ENCODE data around the gene TMEM212. TPM values are rescaled to one million over a fixed set of nuclear protein-coding genes. Genes with fewer than 3 reads are reported as not detected.

Gene TMEM212
- total and polyA plus RNA-seq, 9 of the 15 experiments (the other 6 are each of a cell fraction or from before 2014, with no cell fraction given) = not detected

DNA sequence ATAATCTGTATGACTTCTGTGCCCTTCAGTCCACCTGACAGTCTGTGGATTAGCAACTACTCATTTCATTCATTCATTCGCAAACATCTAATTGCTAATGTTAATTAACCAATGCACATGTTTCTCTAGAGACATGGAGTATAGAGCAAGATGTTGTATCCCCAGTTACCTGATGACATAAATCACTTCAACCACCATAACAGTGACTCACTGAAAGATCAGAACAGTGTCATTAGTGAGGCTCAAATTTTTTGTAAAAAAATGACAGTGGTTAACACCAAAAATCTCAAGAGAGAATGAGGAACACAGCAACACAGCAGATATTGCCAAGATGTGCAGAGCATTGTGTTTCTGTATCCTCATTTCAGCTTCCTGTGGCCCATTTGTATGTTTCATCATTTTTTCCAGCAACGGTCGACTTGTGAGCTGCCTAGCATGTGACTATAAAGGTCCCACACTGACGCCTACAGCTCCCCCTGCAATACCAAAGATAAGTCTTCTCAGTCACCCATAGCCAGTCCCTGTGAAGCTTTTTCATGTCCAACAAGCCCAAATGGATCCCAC, 29.2 kb upstream of the TMEM212 start (continued):
- TF ChIP-seq, protein P1, sequence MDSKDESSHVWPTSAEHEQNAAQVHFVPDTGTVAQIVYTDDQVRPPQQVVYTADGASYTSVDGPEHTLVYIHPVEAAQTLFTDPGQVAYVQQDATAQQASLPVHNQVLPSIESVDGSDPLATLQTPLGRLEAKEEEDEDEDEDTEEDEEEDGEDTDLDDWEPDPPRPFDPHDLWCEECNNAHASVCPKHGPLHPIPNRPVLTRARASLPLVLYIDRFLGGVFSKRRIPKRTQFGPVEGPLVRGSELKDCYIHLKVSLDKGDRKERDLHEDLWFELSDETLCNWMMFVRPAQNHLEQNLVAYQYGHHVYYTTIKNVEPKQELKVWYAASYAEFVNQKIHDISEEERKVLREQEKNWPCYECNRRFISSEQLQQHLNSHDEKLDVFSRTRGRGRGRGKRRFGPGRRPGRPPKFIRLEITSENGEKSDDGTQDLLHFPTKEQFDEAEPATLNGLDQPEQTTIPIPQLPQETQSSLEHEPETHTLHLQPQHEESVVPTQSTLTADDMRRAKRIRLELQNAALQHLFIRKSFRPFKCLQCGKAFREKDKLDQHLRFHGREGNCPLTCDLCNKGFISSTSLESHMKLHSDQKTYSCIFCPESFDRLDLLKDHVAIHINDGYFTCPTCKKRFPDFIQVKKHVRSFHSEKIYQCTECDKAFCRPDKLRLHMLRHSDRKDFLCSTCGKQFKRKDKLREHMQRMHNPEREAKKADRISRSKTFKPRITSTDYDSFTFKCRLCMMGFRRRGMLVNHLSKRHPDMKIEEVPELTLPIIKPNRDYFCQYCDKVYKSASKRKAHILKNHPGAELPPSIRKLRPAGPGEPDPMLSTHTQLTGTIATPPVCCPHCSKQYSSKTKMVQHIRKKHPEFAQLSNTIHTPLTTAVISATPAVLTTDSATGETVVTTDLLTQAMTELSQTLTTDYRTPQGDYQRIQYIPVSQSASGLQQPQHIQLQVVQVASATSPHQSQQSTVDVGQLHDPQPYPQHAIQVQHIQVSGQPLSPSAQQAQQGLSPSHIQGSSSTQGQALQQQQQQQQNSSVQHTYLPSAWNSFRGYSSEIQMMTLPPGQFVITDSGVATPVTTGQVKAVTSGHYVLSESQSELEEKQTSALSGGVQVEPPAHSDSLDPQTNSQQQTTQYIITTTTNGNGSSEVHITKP (IDR thresholded peaks at IDR 0.05; ENCODE audit: partially characterized antibody) = peak; percentile 24
- TF ChIP-seq, protein P2, sequence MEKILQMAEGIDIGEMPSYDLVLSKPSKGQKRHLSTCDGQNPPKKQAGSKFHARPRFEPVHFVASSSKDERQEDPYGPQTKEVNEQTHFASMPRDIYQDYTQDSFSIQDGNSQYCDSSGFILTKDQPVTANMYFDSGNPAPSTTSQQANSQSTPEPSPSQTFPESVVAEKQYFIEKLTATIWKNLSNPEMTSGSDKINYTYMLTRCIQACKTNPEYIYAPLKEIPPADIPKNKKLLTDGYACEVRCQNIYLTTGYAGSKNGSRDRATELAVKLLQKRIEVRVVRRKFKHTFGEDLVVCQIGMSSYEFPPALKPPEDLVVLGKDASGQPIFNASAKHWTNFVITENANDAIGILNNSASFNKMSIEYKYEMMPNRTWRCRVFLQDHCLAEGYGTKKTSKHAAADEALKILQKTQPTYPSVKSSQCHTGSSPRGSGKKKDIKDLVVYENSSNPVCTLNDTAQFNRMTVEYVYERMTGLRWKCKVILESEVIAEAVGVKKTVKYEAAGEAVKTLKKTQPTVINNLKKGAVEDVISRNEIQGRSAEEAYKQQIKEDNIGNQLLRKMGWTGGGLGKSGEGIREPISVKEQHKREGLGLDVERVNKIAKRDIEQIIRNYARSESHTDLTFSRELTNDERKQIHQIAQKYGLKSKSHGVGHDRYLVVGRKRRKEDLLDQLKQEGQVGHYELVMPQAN (IDR thresholded peaks at IDR 0.05; ENCODE audit: borderline replicate concordance) = no peak
- TF ChIP-seq SMARCB1 (IDR thresholded peaks at IDR 0.05; ENCODE audit: insufficient read length, low read depth) (no peak), NRF1 (conservative IDR thresholded peaks at IDR 0.05 in 1 of 2, IDR thresholded peaks at IDR 0.05 in 1 of 2) (peak; percentile 26 to 40; a peak in 1 of 4 replicates), TCF7L2 (IDR thresholded peaks at IDR 0.05; ENCODE audit: low read depth, low read length) (no peak), VEZF1 (CRISPR knock-in tag; IDR thresholded peaks at IDR 0.05) (peak; percentile 31; the same call in 1 of the 2 replicates), ZNF280A (IDR thresholded peaks at IDR 0.05; ENCODE audit: low read depth, partially characterized antibody) (no peak), U2AF2 (optimal IDR thresholded peaks at IDR 0.05; ENCODE audit: low read depth, low read length) (no peak), ZNF23 (CRISPR knock-in tag; IDR thresholded peaks at IDR 0.05) (0 out of 2 replicates have a peak, but pooled peaks have one; percentile 43), SIN3B (IDR thresholded peaks at IDR 0.05; ENCODE audit: low read depth) (no peak), ZNF512 (tag; IDR thresholded peaks at IDR 0.05) (no peak), ASH1L (IDR thresholded peaks at IDR 0.05; ENCODE audit: borderline replicate concordance, low read depth, partially characterized antibody) (no peak), ZNF695 (CRISPR knock-in tag; IDR thresholded peaks at IDR 0.05) (no peak), POLR2A (conservative IDR thresholded peaks at IDR 0.05) (no peak)
- TF ChIP-seq, protein P3, sequence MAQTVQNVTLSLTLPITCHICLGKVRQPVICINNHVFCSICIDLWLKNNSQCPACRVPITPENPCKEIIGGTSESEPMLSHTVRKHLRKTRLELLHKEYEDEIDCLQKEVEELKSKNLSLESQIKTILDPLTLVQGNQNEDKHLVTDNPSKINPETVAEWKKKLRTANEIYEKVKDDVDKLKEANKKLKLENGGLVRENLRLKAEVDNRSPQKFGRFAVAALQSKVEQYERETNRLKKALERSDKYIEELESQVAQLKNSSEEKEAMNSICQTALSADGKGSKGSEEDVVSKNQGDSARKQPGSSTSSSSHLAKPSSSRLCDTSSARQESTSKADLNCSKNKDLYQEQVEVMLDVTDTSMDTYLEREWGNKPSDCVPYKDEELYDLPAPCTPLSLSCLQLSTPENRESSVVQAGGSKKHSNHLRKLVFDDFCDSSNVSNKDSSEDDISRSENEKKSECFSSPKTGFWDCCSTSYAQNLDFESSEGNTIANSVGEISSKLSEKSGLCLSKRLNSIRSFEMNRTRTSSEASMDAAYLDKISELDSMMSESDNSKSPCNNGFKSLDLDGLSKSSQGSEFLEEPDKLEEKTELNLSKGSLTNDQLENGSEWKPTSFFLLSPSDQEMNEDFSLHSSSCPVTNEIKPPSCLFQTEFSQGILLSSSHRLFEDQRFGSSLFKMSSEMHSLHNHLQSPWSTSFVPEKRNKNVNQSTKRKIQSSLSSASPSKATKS (CRISPR knock-in tag; IDR thresholded peaks at IDR 0.05) = no peak
